IMR-90 (cell line): ENCODE data around the gene CNTNAP1. TPM values are rescaled to one million over a fixed set of nuclear protein-coding genes. Genes with fewer than 3 reads are reported as not detected.
A peak's percentile ranks its signal among the peaks of the same experiment; 100 is the strongest.

ENCODE experiments used
- ATAC-seq: fragments of 200-7000 bp; cut with Tn5 transposase; 2 replicates; pipeline ENCODE4 v1.9.1; 2020; ENCODE audit warnings: low read depth, mild to moderate bottlenecking, moderate library complexity
- BruUV-seq: library from RNA; stranded (reverse); fragments of 400-500 nt; replicated peaks from 2 replicates; lab custom pipeline; 2021; lab: Mats Ljungman, UMichigan
- CTCF ChIA-PET: fragments of 300-600 bp; formaldehyde crosslinking; extraction: SDS; loops from one replicate; lab custom pipeline; 2021; ENCODE audit warnings: antibody characterized with exemption; lab: Yijun Ruan, JAX
- POLR2A ChIA-PET: fragments of 300-600 bp; sonication (Branson Sonifier 250); formaldehyde crosslinking; loops from one replicate; lab custom pipeline; 2022; ENCODE audit warnings: antibody characterized with exemption; ENCODE audit not compliant: unreplicated experiment; lab: Charles Lee
- DNase-seq: peaks from one replicate; pipeline ENCODE4 v3.0.0; 2013
- H2AFZ ChIP-seq: replicated peaks from 2 replicates; pipeline ENCODE3; 2013; ENCODE audit warnings: low read length, mild to moderate bottlenecking; ENCODE audit not compliant: poor library complexity
- H2AK5ac ChIP-seq: 2 replicates; pipeline ENCODE4 v1.6.1; 2013; ENCODE audit warnings: low read depth, low read length, inconsistent platforms
- H2AK9ac ChIP-seq: replicated peaks from 2 replicates; pipeline ENCODE3; 2013; ENCODE audit warnings: mild to moderate bottlenecking, low read depth, low read length, moderate library complexity; ENCODE audit not compliant: poor library complexity
- H2BK120ac ChIP-seq: 2 replicates; pipeline ENCODE4 v1.6.1; 2013; ENCODE audit warnings: low read depth, low read length, inconsistent platforms
- H2BK15ac ChIP-seq: 3 replicates; pipeline ENCODE4 v1.6.1; 2013; ENCODE audit warnings: low read depth, low read length, inconsistent platforms
- H2BK20ac ChIP-seq: 2 replicates; pipeline ENCODE4 v1.6.1; 2013; ENCODE audit warnings: low read depth, mild to moderate bottlenecking, inconsistent platforms, low read length, moderate library complexity
- H2BK5ac ChIP-seq: 2 replicates; pipeline ENCODE4 v1.6.1; 2013; ENCODE audit warnings: mild to moderate bottlenecking, low read depth, low read length, inconsistent platforms; ENCODE audit not compliant: poor library complexity, severe bottlenecking
- H3K14ac ChIP-seq: replicated peaks from 2 replicates; pipeline ENCODE4 v1.6.1; 2013; ENCODE audit warnings: low read depth, low read length, inconsistent platforms
- H3K18ac ChIP-seq: 2 replicates; pipeline ENCODE4 v1.6.1; 2013; ENCODE audit warnings: low read depth, low read length, control low read depth
- H3K23ac ChIP-seq: 2 replicates; pipeline ENCODE4 v1.6.1; 2013; ENCODE audit warnings: low read depth, low read length, inconsistent platforms
- H3K27ac ChIP-seq: 2 replicates; pipeline ENCODE4 v1.5.1; 2013; ENCODE audit warnings: mild to moderate bottlenecking, control low read depth, low read length; ENCODE audit not compliant: insufficient read depth
- H3K27me3 ChIP-seq: 2 replicates; pipeline ENCODE4 v1.6.1; 2013; ENCODE audit warnings: low read length; ENCODE audit not compliant: control insufficient read depth, insufficient read depth
- H3K36me3 ChIP-seq: 2 replicates; pipeline ENCODE4 v1.6.1; 2013; ENCODE audit warnings: low read length, mixed read lengths; ENCODE audit not compliant: control insufficient read depth, insufficient read depth
- H3K4ac ChIP-seq: 2 replicates; pipeline ENCODE4 v1.6.1; 2013; ENCODE audit warnings: low read depth, low read length, inconsistent platforms
- H3K4me1 ChIP-seq: 2 replicates; pipeline ENCODE4 v1.6.1; 2013; ENCODE audit warnings: low read length, mixed read lengths; ENCODE audit not compliant: control insufficient read depth, insufficient read depth
- H3K4me2 ChIP-seq: 2 replicates; pipeline ENCODE4 v1.6.1; 2013; ENCODE audit warnings: low read depth, mild to moderate bottlenecking, control low read depth, low read length, moderate library complexity
- H3K4me3 ChIP-seq: 2 replicates; pipeline ENCODE4 v1.5.1; 2013; ENCODE audit warnings: low read depth, mild to moderate bottlenecking, control low read depth, low read length, moderate library complexity; ENCODE audit not compliant: insufficient read depth
- H3K56ac ChIP-seq: 2 replicates; pipeline ENCODE4 v1.6.1; 2013; ENCODE audit warnings: low read length, inconsistent platforms; ENCODE audit not compliant: insufficient read depth; ENCODE audit errors: extremely low read depth
- H3K79me1 ChIP-seq, 2 experiments: 2 replicates each; pipeline ENCODE4 v1.6.1; 2013; ENCODE audit warnings: low read length in 2 of 2, inconsistent platforms in 1 of 2, low read depth in 1 of 2
- H3K9ac ChIP-seq: 2 replicates; pipeline ENCODE4 v1.6.1; 2013; ENCODE audit warnings: low read depth, low read length, control low read depth
- H3K9me1 ChIP-seq: 2 replicates; pipeline ENCODE4 v1.6.1; 2013; ENCODE audit warnings: low read length, inconsistent platforms; ENCODE audit not compliant: insufficient read depth
- H3K9me3 ChIP-seq: 2 replicates; pipeline ENCODE4 v1.6.1; 2013; ENCODE audit warnings: low read length; ENCODE audit not compliant: control insufficient read depth, insufficient read depth
- H4K20me1 ChIP-seq: 2 replicates; pipeline ENCODE4 v1.6.1; 2013; ENCODE audit warnings: low read length, inconsistent platforms; ENCODE audit not compliant: insufficient read depth
- H4K5ac ChIP-seq: 2 replicates; pipeline ENCODE4 v1.6.1; 2013; ENCODE audit warnings: mild to moderate bottlenecking, low read depth, low read length, control low read depth
- H4K8ac ChIP-seq, 2 experiments: 2 replicates each; pipeline ENCODE4 v1.6.1; 2013; ENCODE audit warnings: low read depth in 2 of 2, low read length in 2 of 2, control low read depth in 1 of 2, inconsistent platforms in 1 of 2
- H4K91ac ChIP-seq: 2 replicates; pipeline ENCODE4 v1.6.1; 2013; ENCODE audit warnings: low read depth, low read length, inconsistent platforms; ENCODE audit not compliant: insufficient read depth
- BHLHE40 ChIP-seq: fragments of 150-350 bp; IDR thresholded peaks from 2 replicates; pipeline ENCODE4 v1.6.1; 2016; ENCODE audit warnings: mild to moderate bottlenecking, low read depth, low read length
- CEBPB ChIP-seq: IDR thresholded peaks from 2 replicates; pipeline ENCODE4 v1.6.1; 2012; ENCODE audit warnings: low read depth, low read length, improper control_type of control experiment
- CTCF ChIP-seq: conservative IDR thresholded peaks from 2 replicates; pipeline ENCODE4 v1.5.1; 2012; ENCODE audit warnings: mild to moderate bottlenecking, low read depth, low read length, improper control_type of control experiment
- FOS ChIP-seq: fragments of 150-350 bp; IDR thresholded peaks from 2 replicates; pipeline ENCODE4 v1.6.1; 2016; ENCODE audit warnings: low read depth, low read length
- NFE2L2 ChIP-seq: fragments of 150-350 bp; IDR thresholded peaks from 2 replicates; pipeline ENCODE4 v1.6.1; 2016; ENCODE audit warnings: low read depth, mild to moderate bottlenecking, low read length
- WGBS, 2 experiments: methylation state at CpG; one replicate each; pipeline versions ENCODE4 v1.1.5 to v1.1.7; 2013; ENCODE audit warnings: missing lambda C conversion rate in 2 of 2; ENCODE audit not compliant: insufficient read length in 1 of 2; ENCODE audit errors: extremely low coverage in 2 of 2; 5-methylcytosine and 5-hydroxymethylcytosine counted together
- dilution Hi-C: fragments of 300-500 bp; cut with HindIII; formaldehyde crosslinking; loops from one replicate; pipeline ENCODE4 v1.14.3; 2018; ENCODE audit warnings: low sequenced_read_pairs; ENCODE audit not compliant: unreplicated experiment
- in situ Hi-C: fragments of 300-500 bp; cut with MboI; formaldehyde crosslinking; loops from 3 replicates; pipeline ENCODE4 v1.14.3; 2019; ENCODE audit warnings: low sequenced_read_pairs, inconsistent platforms, mixed read lengths
- intact Hi-C: fragments of 100-400 bp; cut with micrococcal nuclease; formaldehyde crosslinking; loops from 2 replicates; pipeline ENCODE4 v1.10.0; 2022
- polyA plus RNA-seq, 3 experiments: library from polyadenylated mRNA; depleted of rRNA; stranded (reverse); fragments of >200 nt; gene quantifications; 2 replicates each; pipeline ENCODE4 v1.2.3, GENCODE V29; 2012; ENCODE audit warnings: low replicate concordance in 1 of 3
- total RNA-seq: library from RNA; depleted of rRNA; stranded (reverse); fragments of >200 nt; gene quantifications from 2 replicates; pipeline ENCODE4 v1.2.3, GENCODE V29; 2012

CNTNAP1 gene
- total and polyA plus RNA-seq, 2 of the 4 experiments (the other 2 are of a cell fraction), result 12.2 to 72.2 TPM

DNA sequence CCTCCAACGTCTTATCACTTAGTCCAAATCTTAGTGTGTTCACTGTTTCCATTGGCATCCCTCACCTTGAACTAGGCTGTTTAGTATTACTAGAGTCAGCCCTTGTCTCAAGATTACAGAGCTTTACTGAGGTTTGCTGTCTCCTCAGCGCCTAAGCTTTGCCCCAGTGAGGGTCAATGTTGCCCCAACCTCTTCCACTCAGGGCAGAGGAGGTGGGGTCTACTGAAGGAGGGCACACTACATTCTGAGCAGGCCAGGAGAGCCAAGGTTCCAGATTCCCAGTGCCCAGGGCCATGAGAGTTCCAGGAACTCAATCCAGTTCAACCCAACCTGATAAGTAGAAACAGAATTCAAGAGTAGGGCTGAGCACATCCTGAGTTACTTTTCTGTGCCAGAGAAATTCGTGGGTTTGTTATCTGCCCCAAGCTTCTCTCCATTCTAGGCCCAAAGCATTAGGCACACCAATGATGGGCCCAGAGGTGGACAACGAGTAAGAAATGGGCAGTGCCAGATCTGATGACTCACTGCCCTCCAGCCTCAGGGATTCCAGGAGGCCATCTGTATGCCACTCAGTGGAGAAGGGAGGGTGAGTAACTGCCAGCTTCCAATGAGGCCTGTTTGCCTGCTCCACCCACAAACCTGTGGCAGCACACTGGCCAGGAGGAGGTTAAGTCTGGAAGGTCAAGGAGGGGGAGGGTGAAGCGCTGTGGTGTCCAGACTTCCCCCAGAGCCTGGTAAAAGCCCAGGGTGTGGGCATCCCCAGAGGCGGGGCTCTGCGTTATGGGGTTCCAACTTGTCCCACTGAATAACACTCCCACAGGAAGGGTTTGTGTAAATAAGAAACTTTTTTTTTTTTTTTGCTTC is 15.0 kb upstream of the CNTNAP1 start:
- H3K27me3 ChIP-seq, result no peaks in the 10 kb centered on the region
- peak overlapping the region; percentile 46; the same call in 1 of the 2 replicates for H3K27ac ChIP-seq
- TF ChIP-seq BHLHE40, result no peak
- TF ChIP-seq CTCF, result no peak
- 0 out of 2 replicates have a peak, but pooled peaks have one; percentile 3 for TF ChIP-seq NFE2L2
- TF ChIP-seq FOS, result peak; percentile 68
- no peak for TF ChIP-seq CEBPB
- intact Hi-C loops (no loop called here), dilution Hi-C loops (no loop called here), in situ Hi-C loops (no loop called here)
- peaks cover 2 to 36% of the 10 kb centered on the region in 2 experiments; a peak in 2 of 4 replicates for H3K79me1 ChIP-seq
- H2AK5ac ChIP-seq, result peak overlapping the region; percentile 3; the same call in 1 of the 2 replicates
- H3K9me1 ChIP-seq, result peaks cover 9% of the 10 kb centered on the region; the same call in 1 of the 2 replicates
- peaks cover 16% of the 10 kb centered on the region for H4K20me1 ChIP-seq
- H3K18ac ChIP-seq, result no peak overlapping the region
- CTCF ChIA-PET, result interaction anchor here (0.8 to 1.1 kb wide), 2 partner anchors 15 to 90 kb away, joined by 5 to 9 read pairs; partner anchors contain the start of gene PSMC3IP
- no peak overlapping the region for H3K4me2 ChIP-seq
- peak overlapping the region; percentile 41 for H2BK5ac ChIP-seq
- H3K23ac ChIP-seq, result no peak overlapping the region
- H2AK9ac ChIP-seq, result peak overlapping the region; percentile 1
- no TSS peak for BruUV-seq
- peak; percentile 90 for ATAC-seq
- H2BK120ac ChIP-seq, result no peak overlapping the region
- no peak overlapping the region for H4K5ac ChIP-seq
- peak; percentile 73 for DNase-seq
- 0 out of 2 replicates have a peak overlapping the region, but pooled peaks have one; percentile 12 for H2BK20ac ChIP-seq
- peaks cover 10% of the 10 kb centered on the region for H3K4me1 ChIP-seq
- no peaks in the 10 kb centered on the region for H3K9me3 ChIP-seq
- no peak overlapping the region for H3K4me3 ChIP-seq
- peak overlapping the region in 1 of 2 experiments; percentile 23; a peak in 1 of 4 replicates for H4K8ac ChIP-seq
- POLR2A ChIA-PET, result no interaction called here
- H3K56ac ChIP-seq, result no peak overlapping the region
- WGBS, 2 experiments, result 33% methylated on average over 2 of the region's 7 CpGs; no CpG with 5 or more reads in 1 of the 2 experiments
- no peak overlapping the region for H3K9ac ChIP-seq
- no peak overlapping the region for H4K91ac ChIP-seq
- H3K4ac ChIP-seq, result peak overlapping the region; percentile 12; the same call in 1 of the 2 replicates
- H3K14ac ChIP-seq, result no peak overlapping the region; the same call in 1 of the 2 replicates
- peak overlapping the region; percentile 44 for H2AFZ ChIP-seq
- peaks cover 61% of the 10 kb centered on the region for H3K36me3 ChIP-seq
- no peak overlapping the region for H2BK15ac ChIP-seq
